Activated T-helper 2 cell treated with anti-CD3 and anti-CD28 coated beads, Interferon-gamma antibody, Interleukin-2, Interleukin-4, amounts not matched to agents 10 μg/mL and 5 μg/mL and 100 μg/mL, durations not matched to agents 14 hours and 24 hours and 36 hours (primary cell): ENCODE measurements around the gene OCA2. TPM values are rescaled to one million over a fixed set of nuclear protein-coding genes. Genes with fewer than 3 reads are reported as not detected.
A peak's percentile ranks its signal among the peaks of the same experiment; 100 is the strongest.
"Not testable (repeated sequence)": the region's sequence is repeated elsewhere in the genome, so short reads cannot be mapped to it uniquely, and the experiment has no call there.

Source experiments
- DNase-seq: peaks from one replicate; pipeline ENCODE4 v3.0.0; 2021; ENCODE audit warnings: low spot score
- H3K27ac Mint-ChIP-seq: one replicate; pipeline ENCODE4 v1.8.0; 2021; ENCODE audit warnings: mixed read lengths
- H3K27me3 Mint-ChIP-seq: one replicate; pipeline ENCODE4 v1.8.0; 2021; ENCODE audit warnings: low read depth, mixed read lengths
- H3K36me3 Mint-ChIP-seq: one replicate; pipeline ENCODE4 v1.8.0; 2021; ENCODE audit warnings: low read depth, mixed read lengths
- H3K4me1 Mint-ChIP-seq: one replicate; pipeline ENCODE4 v1.8.0; 2021; ENCODE audit warnings: low read depth, mixed read lengths
- H3K4me3 Mint-ChIP-seq: one replicate; pipeline ENCODE4 v1.8.0; 2021; ENCODE audit warnings: low read depth, mild to moderate bottlenecking, moderate library complexity, mixed read lengths
- H3K9me3 Mint-ChIP-seq: one replicate; pipeline ENCODE4 v1.8.0; 2021; ENCODE audit warnings: mixed read lengths
- intact Hi-C: fragments of 100-400 bp; cut with micrococcal nuclease; formaldehyde crosslinking; loops from one replicate; pipeline ENCODE4 v1.15.1; 2023
- total RNA-seq: library from RNA; stranded (reverse); gene quantifications from 2 replicates; pipeline ENCODE4 v1.2.3, GENCODE V29; 2022

OCA2 gene
- not detected in 2 replicates for total RNA-seq

GRCh38 chr15:28098766-28099554 is at the start of gene OCA2:
TSS of gene OCA2 (minus strand) at chr15:28099315. CDS start at chr15:28081874, 17,441 bp downstream.
- Mint-ChIP-seq H3K27ac (no peak within 1 kb of the TSS), H3K4me1 (peaks cover 16% of the 10 kb centered on the region), H3K36me3 (no peaks in the 10 kb centered on the region), H3K27me3 (peaks cover 50% of the 10 kb centered on the region), H3K9me3 (no peaks in the 10 kb centered on the region), H3K4me3 (peak within 1 kb of the TSS; percentile 11)
- peak; percentile 35 for DNase-seq
- intact Hi-C loops = no loop called here

- intact Hi-C loops = no loop called here
- Mint-ChIP-seq H3K36me3 (peaks cover 37% of the 10 kb centered on the region), H3K27me3 (no peaks in the 10 kb centered on the region), H3K4me1 (no peaks in the 10 kb centered on the region), H3K4me3 (no peak overlapping the region), H3K9me3 (peaks cover 7% of the 10 kb centered on the region), H3K27ac (no peak overlapping the region)
- DNase-seq = no peak
These were observed 48.7 kb upstream of the OCA2 start for GRCh38 chr15:28147801-28148200.

- H3K27ac Mint-ChIP-seq, H3K4me3 Mint-ChIP-seq, H3K27me3 Mint-ChIP-seq, DNase-seq, H3K4me1 Mint-ChIP-seq, H3K9me3 Mint-ChIP-seq, intact Hi-C loops: not testable (repeated sequence)
- H3K36me3 Mint-ChIP-seq = peaks cover 39% of the 10 kb centered on the region
These were observed 46.3 kb upstream of the OCA2 start for GRCh38 chr15:28145419-28145818.

GRCh38 chr15:28140062-28140461 is 40.9 kb upstream of the OCA2 start:
- Mint-ChIP-seq H3K9me3 (no peaks in the 10 kb centered on the region), H3K27ac (no peak overlapping the region), H3K27me3 (no peaks in the 10 kb centered on the region), H3K36me3 (peaks cover 62% of the 10 kb centered on the region), H3K4me1 (peaks cover 21% of the 10 kb centered on the region), H3K4me3 (no peak overlapping the region)
- intact Hi-C loops = no loop called here
- DNase-seq = no peak

- peaks cover 58% of the 10 kb centered on the region for H3K36me3 Mint-ChIP-seq
- H3K9me3 Mint-ChIP-seq, intact Hi-C loops, H3K27me3 Mint-ChIP-seq, H3K4me3 Mint-ChIP-seq, DNase-seq: not testable (repeated sequence)
- peak overlapping the region; percentile 37 for H3K27ac Mint-ChIP-seq
- H3K4me1 Mint-ChIP-seq = peaks cover 25% of the 10 kb centered on the region
These were observed 38.4 kb upstream of the OCA2 start for GRCh38 chr15:28137408-28138039.

- H3K27ac Mint-ChIP-seq, intact Hi-C loops: not testable (repeated sequence)
These were observed 37.3 kb upstream of the OCA2 start for GRCh38 chr15:28136236-28136904.

GRCh38 chr15:28133281-28133680 is 34.2 kb upstream of the OCA2 start:
- Mint-ChIP-seq H3K4me1 (peaks cover 25% of the 10 kb centered on the region), H3K27me3 (no peaks in the 10 kb centered on the region), H3K4me3 (no peak overlapping the region), H3K36me3 (peaks cover 34% of the 10 kb centered on the region), H3K27ac (no peak overlapping the region), H3K9me3 (no peaks in the 10 kb centered on the region)
- no peak for DNase-seq
- intact Hi-C loops = no loop called here

More at GRCh38 chr15:28136236-28136904, 37.3 kb upstream of the OCA2 start:
- not testable (repeated sequence) for H3K4me3 Mint-ChIP-seq, H3K27me3 Mint-ChIP-seq, H3K9me3 Mint-ChIP-seq, DNase-seq
- H3K4me1 Mint-ChIP-seq = peaks cover 25% of the 10 kb centered on the region
- peaks cover 51% of the 10 kb centered on the region for H3K36me3 Mint-ChIP-seq

- no peak overlapping the region for H3K4me3 Mint-ChIP-seq
- no peak overlapping the region for H3K27ac Mint-ChIP-seq
- H3K9me3 Mint-ChIP-seq = no peaks in the 10 kb centered on the region
- H3K4me1 Mint-ChIP-seq = peaks cover 22% of the 10 kb centered on the region
- intact Hi-C loops = no loop called here
- H3K36me3 Mint-ChIP-seq = peaks cover 31% of the 10 kb centered on the region
- H3K27me3 Mint-ChIP-seq = no peaks in the 10 kb centered on the region
- DNase-seq = no peak
These were observed 33.6 kb upstream of the OCA2 start for GRCh38 chr15:28132524-28133275.

- no peaks in the 10 kb centered on the region for H3K9me3 Mint-ChIP-seq
- H3K4me3 Mint-ChIP-seq = no peak overlapping the region
- peaks cover 24% of the 10 kb centered on the region for H3K36me3 Mint-ChIP-seq
- DNase-seq = no peak
- intact Hi-C loops = no loop called here
- H3K27ac Mint-ChIP-seq = no peak overlapping the region
- H3K27me3 Mint-ChIP-seq = no peaks in the 10 kb centered on the region
- H3K4me1 Mint-ChIP-seq = peaks cover 14% of the 10 kb centered on the region
These were observed 32.8 kb upstream of the OCA2 start for GRCh38 chr15:28131946-28132345.

GRCh38 chr15:28131400-28131799 is 32.3 kb upstream of the OCA2 start:
- Mint-ChIP-seq H3K27ac (no peak overlapping the region), H3K36me3 (peaks cover 20% of the 10 kb centered on the region), H3K4me1 (peaks cover 9% of the 10 kb centered on the region), H3K9me3 (no peaks in the 10 kb centered on the region), H3K4me3 (no peak overlapping the region), H3K27me3 (no peaks in the 10 kb centered on the region)
- DNase-seq = no peak
- intact Hi-C loops = no loop called here

GRCh38 chr15:28130651-28131050 is 31.5 kb upstream of the OCA2 start:
- intact Hi-C loops = no loop called here
- H3K36me3 Mint-ChIP-seq = peaks cover 20% of the 10 kb centered on the region

GRCh38 chr15:28129231-28129848 is 30.2 kb upstream of the OCA2 start:
- intact Hi-C loops = no loop called here
- DNase-seq = no peak
- no peaks in the 10 kb centered on the region for H3K27me3 Mint-ChIP-seq
- no peaks in the 10 kb centered on the region for H3K9me3 Mint-ChIP-seq
- peaks cover 13% of the 10 kb centered on the region for H3K36me3 Mint-ChIP-seq
- H3K4me3 Mint-ChIP-seq = no peak overlapping the region
- no peak overlapping the region for H3K27ac Mint-ChIP-seq
- peaks cover 2% of the 10 kb centered on the region for H3K4me1 Mint-ChIP-seq

More at GRCh38 chr15:28130651-28131050, 31.5 kb upstream of the OCA2 start:
- DNase-seq = no peak
- Mint-ChIP-seq H3K27ac (no peak overlapping the region), H3K27me3 (no peaks in the 10 kb centered on the region), H3K4me3 (no peak overlapping the region), H3K4me1 (peaks cover 8% of the 10 kb centered on the region), H3K9me3 (no peaks in the 10 kb centered on the region)
